HG02763 (cell line): ENCODE measurements around the gene KCNJ1.

ENCODE experiments used
- ATAC-seq: cut with Tn5 transposase; IDR thresholded peaks from one replicate; pipeline ENCODE4 v1.9.1; 2021; ENCODE audit warnings: mild to moderate bottlenecking, moderate library complexity; ENCODE audit not compliant: unreplicated experiment

Gene KCNJ1

DNA sequence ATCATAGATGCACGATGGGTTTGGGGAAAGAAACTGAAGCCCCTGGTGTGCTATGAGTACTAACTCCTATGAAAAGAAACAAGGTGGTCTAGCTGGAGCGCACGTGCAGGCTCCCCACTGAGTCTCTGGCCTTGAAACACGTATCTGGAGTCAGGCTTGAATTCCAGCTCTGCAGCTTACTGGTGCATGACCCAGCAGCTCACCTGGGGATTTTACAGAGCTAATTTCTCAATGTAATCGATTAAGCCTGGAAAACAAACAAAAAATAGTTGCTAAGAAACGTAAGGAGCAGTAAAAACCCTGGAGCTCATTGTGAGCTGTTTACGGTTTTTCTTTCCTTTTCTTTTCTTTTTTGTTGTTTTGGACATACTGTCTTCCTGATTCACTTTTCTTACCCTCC lies 12.3 kb downstream of the KCNJ1 start:
- ATAC-seq: no peak

DNA sequence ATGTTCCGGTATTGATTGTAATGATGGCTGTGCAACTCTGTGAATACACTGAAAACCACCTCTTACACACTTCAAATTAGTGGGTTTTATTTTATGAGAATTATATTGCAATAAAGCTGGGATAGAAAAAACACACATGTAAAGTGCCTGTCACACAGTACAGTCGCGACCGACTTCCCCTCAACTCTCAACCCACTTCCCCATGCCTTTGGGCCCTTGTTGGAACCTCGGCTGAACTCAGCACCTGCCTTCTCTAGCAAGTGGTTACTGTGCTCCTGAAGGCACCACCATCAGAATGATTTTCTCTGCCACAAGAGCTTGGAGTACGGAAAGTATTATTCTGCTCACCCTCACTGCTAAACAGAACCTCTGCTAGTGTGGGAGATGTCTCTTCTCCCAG lies 13.5 kb downstream of the KCNJ1 start:
- ATAC-seq: no peak

DNA sequence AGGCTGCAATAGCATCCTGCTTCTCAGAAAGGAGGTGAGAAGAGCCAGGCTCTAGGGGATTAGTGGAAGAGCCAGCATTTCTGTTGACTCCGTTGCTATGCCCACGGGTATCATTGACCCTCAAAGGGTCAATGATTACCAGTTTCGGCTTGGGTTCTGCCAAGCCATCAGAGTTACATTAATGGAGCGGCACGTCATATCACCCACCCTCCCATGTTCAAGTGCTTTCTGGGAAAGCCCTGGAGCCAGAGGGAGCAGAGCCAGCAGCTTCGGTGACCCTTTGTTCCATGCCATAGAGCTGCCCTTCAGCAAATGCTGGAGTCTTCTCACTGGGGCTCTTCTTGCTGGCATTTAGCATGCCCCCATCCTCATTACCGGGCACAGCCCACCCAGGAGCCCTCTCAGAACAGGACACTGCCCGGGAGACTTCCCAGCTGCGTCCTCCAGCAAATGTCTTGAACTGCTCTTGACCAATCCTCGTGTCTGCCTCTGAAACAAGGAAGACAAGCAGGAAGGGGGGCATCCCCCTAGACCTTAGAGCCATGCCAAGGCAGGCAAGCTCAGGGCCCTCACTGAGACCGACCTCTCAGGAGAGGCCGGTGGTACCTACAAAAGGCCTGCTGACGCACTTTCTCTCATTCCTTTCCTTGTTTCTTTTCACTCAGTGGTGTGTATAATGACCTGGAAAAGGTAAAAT lies 14.6 kb downstream of the KCNJ1 start:
- no peak for ATAC-seq

DNA sequence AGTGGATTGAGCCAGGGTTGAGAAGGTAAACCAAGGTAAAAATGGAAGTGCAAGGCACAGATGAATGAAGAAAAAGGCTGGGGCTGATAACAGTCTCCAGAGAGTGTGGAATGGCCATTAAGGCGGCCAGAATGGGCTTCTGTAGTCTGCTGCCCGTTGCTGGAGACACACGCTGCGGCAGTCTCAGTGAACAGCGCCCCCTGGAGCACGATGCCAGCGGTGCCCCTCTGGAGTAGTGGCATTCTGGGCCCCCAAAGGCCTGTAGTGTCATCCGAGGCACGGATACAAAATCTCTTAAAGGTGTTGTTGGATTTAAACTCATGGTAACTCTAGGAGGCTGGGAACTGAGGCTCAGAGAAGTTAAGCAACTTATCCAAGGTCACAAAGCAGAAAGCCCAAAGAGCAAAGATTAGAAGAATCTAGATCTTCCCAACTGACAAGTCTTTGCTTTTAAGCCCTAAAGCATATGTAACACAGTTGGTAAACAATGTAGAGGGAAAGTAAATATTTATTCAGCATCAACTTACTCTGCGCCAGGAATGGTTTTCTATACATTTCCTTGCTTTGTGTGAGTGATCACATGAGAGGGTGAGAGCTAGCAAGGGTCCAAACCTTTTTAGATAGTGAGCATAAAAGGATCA lies 18.2 kb downstream of the KCNJ1 start:
- peak; percentile 65 for ATAC-seq

DNA sequence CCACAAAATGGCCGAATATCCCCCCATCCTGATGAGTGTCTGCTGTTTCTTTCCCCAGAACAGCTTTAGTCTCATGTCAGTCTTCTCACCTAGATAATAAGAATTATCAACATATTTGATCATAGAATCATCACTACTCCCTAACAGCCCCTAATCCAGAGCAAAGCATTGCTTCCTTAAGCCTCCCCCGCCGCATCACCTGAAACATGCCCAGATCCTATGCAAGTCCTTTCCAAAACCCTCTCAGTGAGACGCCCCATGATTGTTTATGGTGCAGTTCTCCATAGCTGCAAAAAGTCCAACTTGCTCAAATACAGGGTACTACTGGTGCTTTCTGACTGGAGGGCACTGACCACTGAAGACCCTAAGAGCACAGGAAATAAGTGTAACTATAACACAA lies 20.1 kb downstream of the KCNJ1 start:
- ATAC-seq: no peak

DNA sequence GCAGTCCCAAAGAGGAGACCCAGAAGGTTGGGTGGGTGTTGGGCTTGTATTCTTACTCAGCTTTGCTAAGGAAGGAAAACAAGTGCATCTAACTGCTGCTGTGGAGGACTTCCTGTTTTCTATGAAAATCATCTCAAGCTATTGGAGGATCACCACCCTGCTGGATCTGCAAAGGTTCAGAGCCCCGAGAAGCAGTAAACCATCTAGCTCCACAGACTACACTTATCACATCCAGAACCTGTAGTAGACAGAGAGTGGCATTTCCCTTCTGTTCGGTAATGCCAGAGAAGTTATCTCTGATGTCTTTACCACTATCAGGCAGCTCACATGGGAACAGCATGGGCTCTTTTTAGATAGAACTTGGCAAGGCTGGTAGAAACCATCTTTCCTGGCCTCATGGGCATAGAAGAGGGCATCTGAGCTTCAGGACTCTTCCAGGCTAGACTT lies 21.7 kb downstream of the KCNJ1 start:
- ATAC-seq: no peak

DNA sequence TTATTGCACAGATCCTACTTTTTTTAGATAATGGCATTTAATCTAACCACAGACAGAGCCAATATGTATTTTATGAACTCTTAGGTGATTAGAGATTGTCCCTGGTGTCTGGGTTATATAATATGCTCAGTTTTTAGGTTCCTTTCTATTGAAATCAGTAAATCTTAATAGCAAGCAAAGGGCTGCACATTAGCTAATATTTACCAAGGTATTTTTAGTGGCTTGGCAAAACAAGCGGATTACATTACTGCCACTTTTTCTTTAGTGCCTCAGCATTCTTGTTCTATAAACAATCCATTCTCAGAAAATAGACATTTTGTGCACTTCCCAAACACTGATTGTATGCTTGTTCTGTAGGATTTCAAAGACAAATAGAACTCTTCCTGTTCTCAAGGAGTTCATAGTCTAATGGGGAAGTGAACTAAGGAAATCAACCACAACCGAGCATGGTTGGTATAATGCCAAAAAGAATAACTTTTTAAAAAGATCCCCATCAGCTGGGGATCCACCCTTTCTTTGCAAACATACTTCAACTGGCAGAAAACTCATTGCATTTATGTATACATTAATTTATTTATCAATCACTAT lies 23.8 kb downstream of the KCNJ1 start:
- ATAC-seq: no peak

DNA sequence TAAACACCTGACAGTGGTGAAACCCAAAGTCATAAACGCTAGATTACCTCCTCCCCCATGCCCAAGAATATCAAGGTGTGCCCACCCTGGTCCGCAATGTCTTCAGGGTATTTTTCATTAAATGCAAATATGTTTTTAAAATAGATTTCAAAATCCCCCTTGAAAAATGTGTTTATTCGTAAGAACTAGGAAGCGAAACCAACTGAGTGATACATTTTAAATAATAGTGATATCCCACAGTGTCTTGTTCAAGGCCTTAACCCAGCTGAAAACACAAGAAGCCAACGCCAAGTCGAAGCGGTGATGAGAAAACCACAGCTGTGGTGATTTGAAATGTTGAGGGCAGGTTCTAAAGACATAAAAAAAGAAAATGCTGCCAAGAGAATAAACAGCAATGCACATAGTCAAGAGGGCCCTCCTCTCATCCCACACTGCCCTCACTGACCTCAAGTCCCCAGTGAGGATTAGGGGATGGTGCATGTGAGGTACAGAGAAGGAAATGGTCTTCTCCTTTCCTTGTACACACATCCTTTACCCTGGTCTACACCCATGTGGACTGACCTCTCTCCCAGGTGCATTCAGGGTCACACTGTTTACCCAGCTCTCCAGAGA lies 25.5 kb downstream of the KCNJ1 start:
- peak; percentile 49 for ATAC-seq

DNA sequence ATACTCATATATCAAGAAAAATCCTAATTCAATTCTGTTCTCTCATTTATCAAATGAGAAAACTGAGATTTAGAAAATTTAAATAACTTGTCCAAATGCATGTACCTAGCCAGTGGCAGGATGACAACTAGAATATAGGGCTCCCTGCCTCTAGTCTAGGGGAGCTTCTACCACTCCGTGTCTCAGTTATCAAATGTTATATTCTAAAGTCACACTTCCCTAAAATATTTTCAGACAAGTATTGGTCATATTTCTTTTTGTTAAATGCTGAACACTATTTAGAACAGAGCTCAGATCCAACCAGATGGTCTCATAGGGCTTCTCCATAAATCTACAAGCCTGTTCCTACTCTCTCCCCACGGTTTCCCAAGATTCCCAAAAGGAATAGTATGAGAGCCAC lies 26.3 kb downstream of the KCNJ1 start:
- ATAC-seq: no peak

DNA sequence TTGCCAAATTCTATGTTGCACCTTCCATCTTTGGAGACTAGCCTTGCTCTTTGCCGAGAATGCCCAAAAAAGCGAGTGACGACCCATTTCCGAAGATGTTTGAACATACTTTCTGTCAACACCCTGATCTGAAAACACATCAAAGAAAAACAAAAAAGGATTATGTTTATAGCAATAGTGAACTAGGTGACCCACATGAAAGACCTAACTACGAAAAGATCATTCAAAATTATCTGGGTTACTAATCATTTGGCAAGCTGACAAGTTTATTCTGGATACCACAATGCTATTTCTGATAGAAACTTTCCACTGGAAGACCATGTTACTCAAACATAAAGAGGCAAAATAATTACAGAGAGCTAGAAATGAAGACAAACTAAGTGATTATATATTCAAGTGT lies 27.0 kb downstream of the KCNJ1 start:
- ATAC-seq: no peak

DNA sequence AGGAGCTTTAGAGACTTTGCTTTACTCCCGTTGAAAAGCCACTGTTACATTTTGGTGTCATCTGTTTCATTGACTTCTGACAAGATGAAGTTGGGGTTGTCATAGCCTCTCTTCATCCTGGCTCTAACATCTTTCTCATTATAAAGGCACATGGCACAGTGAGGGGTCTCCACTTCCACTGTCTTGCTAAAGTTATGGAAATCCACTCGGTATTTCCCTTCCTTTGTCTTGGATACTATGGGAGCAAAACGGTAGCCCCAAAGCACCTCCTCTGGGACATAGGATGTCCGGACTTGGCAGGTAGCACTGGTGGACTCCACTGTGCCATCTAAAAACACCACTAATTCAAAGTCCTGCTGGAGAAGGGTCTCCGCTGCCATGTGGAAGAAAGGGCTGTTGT lies 28.0 kb downstream of the KCNJ1 start:
- no peak for ATAC-seq

DNA sequence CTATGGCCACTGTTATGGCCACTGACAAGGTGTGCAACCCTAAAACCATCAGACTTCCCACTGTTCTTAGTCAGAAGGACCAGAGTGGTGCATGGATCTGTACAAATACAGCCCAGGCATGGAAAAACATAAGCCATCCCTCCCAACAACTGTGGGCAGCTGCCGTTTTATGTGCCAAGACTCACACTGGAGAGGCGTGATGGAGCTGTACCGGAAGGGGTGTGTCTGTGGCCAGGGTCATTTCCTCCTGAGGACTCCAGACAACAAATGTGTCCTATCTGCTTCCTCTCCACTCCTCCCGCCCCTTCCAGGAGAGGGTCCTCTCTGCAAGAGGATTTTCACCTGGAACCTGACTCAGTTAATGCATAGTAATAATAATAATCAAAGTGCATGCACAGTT lies 29.5 kb downstream of the KCNJ1 start:
- no peak for ATAC-seq

DNA sequence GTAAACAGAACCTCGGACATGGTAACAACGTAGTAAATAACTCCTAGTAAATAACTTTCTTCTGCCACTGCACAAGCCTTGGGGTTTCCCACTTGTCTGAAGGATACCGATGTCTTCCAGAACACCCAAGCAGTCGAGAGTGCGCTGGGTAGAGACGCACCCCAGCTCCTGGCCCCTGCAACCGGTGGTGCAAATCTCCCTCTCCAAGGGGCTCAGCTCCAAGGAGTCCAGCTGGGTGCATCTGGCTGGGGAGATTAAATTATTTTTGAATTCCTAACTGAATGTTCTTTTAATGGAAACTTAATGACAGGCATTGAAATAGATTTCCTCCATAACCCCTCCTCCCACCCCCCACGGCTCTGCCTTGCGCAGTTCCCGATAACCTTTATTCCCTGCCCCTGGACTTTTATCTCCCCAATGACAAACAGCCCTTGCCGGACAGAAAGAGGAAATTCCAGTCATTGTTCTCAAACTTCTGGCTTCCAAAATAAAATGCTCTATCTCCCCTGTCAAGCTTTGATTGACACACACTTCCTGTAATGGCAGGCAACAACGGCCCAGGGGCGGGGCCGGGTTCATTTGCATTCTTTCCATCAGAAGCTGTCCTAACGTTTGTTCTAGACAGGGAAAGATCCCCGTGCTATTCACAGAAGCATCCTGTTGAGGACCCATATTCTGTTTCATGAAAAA lies 31.2 kb downstream of the KCNJ1 start:
- ATAC-seq: no peak

DNA sequence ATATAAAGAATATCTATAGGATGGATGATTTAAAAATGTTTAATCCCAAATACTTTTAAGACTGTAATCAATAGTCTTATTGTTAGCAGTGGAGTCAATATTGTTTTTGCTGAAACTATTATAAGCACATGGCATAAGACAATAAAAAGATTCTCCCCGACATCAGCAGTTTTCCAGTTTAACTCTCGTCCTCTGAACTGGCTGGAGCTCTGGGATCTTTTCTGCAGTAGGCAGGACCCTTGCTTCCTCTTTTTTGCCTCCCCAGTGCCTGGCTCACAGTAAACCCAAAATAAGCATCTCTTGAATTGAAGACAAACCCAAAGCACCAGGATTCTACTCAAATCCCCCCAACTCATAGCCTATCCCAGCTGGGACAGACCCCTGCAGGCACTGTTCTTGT lies 32.9 kb downstream of the KCNJ1 start:
- ATAC-seq: no peak

DNA sequence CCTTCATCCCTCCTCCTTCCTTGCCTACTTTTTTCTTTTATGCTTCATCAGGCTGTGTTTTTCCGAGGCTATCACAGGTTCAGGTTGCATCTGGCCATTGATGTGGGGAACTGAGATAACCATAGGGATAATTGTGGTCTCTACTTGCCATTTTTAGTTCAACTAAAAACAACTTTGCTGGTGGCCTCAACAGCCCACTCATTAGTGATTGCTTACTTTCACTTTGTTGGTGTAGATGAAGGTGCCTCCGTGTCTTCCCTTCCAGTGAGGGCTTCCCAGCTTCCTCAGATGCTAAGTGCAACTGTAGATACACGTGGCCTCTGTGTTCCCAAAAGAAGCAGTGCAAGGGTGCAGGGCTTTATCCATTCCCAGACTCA lies 35.0 kb downstream of the KCNJ1 start:
- no peak for ATAC-seq

DNA sequence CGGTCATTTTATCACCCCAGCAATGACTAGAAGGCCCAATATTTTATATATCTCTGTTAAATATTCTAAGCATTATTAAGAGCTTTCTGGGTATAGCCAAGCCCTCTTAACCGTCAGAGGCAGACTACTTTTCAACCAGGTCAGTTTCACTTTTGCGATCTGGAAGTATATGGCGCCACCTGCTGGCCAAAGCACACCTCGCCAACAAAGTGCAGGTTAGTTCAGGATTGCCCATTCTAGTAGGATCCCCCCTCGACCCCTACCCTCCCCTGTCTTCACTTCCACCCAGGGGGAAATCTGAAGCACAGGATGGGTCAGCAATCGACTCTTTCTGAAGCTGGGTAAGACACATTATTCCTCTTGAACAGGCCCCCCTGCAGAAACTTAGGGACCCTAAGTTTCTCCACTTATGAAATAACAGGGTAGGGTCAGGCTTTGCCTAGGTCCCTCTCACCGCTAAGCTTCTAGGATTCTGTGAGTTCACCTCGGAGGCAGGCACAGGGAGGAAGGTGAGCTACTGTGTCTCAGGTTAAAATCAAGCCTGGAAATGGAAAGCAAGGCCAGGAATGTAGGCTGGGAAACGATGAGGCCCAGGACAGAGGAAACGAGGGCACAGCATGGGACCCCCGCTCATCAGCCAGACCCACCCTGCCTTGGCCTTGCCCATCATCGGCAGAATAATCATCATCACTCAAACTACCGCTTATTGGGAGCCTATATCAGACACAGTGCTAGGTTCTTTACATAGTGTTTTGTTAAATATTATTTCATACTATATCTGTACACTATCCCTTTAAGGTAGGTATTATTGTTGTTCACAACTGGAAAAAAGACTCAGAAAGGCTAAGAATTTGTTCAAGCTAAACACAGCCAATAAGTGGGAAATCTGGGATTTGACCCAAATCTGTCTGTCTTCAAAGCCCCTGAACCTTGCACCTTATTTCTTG lies 35.6 kb downstream of the KCNJ1 start:
- peak; percentile 79 for ATAC-seq

DNA sequence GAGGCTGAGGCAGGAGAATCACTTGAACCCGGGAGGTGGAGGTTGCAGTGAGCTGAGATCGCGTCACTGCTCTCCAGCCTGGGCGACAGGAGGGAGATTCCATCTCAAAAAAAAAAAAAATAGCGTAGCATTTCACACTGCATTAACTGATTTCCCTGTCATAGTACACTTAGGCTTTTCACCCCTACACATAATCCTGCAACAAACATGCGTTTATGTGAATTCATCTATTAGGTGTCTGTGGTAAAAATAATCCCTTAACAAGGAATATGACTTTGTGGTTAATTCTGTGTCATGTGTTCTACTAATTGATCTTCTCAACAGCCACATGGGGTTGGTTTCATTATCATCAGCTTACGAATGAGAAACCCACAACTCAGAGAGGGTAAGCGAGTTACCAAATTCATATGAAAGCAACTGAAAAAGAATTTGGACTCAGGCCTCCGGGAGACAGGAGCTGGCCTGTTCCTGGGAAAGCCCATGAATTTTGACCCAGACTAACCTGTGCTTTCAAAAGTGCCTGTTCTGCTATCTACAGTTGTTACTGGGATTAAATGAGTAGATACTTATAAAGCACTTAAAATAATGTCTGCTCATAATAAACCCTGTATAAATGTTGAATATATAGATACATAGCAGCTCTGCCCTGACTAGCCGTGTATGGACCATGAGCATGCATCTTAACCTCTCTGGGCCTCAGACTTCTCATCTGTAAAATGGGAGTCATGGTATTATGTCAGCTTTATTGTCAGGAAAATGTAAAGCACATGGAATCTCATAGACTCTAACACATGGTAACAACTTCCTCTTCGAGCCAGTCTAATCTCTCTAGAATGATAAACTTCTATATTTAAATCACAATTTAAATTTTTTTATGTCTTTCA lies 36.6 kb downstream of the KCNJ1 start:
- peak; percentile 20 for ATAC-seq

DNA sequence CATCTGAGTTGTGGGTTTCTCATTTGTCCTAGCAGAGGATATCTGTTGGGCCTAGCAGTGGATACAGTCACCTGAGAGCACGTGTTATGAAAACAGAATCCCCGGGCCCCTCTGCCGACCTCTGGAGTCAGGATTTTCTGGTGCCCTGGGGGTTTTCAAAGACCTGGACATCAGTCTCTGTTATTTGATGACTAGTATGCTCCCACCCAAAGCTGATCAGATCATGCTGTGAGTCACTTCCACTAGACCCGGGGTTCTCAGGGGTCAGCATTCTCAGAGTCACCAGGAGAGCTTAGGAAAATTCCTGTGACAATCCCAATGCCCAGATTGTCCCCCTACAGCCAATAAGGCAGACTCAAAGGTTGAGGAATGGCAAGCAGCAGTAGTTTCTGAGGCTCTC lies 38.7 kb downstream of the KCNJ1 start:
- ATAC-seq: no peak

DNA sequence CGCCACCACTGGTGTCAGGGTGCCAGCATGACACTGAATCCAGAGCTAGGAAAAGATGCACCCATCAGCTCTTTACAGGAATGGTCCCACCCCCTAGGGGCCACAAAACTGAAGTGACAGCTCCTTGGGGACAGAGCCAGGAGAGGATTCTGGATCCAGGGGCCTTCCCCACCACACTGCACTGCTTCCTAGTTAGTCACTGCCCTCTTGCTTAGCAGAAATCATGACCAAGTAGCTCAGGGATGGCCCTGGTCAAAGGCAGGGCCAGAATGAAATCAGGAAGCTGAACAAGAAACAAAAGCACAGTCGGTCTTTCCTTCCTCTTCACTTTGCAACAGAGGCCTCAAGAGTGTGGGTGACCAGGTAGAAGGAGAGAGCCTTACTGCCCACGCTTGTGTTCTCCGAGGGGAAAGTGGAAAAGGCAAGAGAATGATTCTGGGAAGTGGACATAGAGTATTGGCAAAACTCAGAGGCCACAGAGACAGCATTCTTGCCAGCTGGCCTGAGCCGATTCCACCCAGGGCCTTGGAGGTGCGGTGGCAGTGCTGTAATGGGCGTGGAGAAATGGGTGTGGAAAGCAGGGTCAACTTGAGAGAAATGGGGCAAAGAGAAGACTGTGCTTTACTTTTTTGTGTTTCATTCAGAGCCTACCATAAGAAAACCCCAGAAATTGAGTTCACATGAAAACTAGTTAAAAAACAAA lies 39.8 kb downstream of the KCNJ1 start:
- no peak for ATAC-seq
